Measurements from ENCODE around the gene NANP.

NANP gene

GRCh38 chr20:25586877-25587276 is 36.9 kb downstream of the NANP start:
- no peak for TF ChIP-seq CTCF (conservative IDR thresholded peaks at IDR 0.05)
- no peak overlapping the region for H3K27ac ChIP-seq

GRCh38 chr20:25584905-25585704 is 38.7 kb downstream of the NANP start, which contains the start of gene NINL:
NINL (minus strand) TSS chr20:25585531; CDS start chr20:25526587, 58,944 bp downstream.
- peak within 1 kb of the TSS; percentile 88 for H3K27ac ChIP-seq
- TF ChIP-seq CTCF (conservative IDR thresholded peaks at IDR 0.05) = no peak

- peak overlapping the region; percentile 88; the same call in 1 of the 2 replicates for H3K27ac ChIP-seq
These were observed 40.2 kb downstream of the NANP start for GRCh38 chr20:25583607-25584006.

- no peak for TF ChIP-seq CTCF (conservative IDR thresholded peaks at IDR 0.05)
- no peak overlapping the region for H3K27ac ChIP-seq
These were observed 43.1 kb downstream of the NANP start for GRCh38 chr20:25580711-25581110.

- no peak overlapping the region for H3K27ac ChIP-seq
These were observed 44.6 kb downstream of the NANP start for GRCh38 chr20:25579081-25579770.

GRCh38 chr20:25576783-25577530 is 46.9 kb downstream of the NANP start:
- TF ChIP-seq CTCF (conservative IDR thresholded peaks at IDR 0.05) = no peak
- H3K27ac ChIP-seq = no peak overlapping the region; the same call in 1 of the 2 replicates

More at GRCh38 chr20:25579081-25579770, 44.6 kb downstream of the NANP start:
- no peak for TF ChIP-seq CTCF (conservative IDR thresholded peaks at IDR 0.05)

GRCh38 chr20:25574411-25574810 is 49.4 kb downstream of the NANP start:
- no peak overlapping the region for H3K27ac ChIP-seq
- TF ChIP-seq CTCF (conservative IDR thresholded peaks at IDR 0.05) = peak; percentile 54

All from VCaP (cell line).